Endothelial cell of umbilical vein (primary cell): Measurements from ENCODE around the gene SLC50A1.

Source experiments
- CTCF ChIP-seq, 2 donors: IDR thresholded peaks; 1 replicate in 1 of 2; 2 replicates in 1 of 2; pipeline ENCODE4 v1.5.1; 2011; ENCODE audit warnings: low read length in 2 of 2, mild to moderate bottlenecking in 2 of 2, moderate library complexity in 2 of 2, control low read depth in 1 of 2, inconsistent platforms in 1 of 2, low read depth in 1 of 2; ENCODE audit not compliant: insufficient read depth in 1 of 2; ENCODE audit errors: extremely low read depth in 1 of 2
- EZH2 ChIP-seq: IDR thresholded peaks from 2 replicates; pipeline ENCODE4 v1.6.1; 2012; ENCODE audit warnings: borderline replicate concordance, low read depth, mild to moderate bottlenecking, moderate library complexity, low read length, inconsistent platforms; ENCODE audit not compliant: severe bottlenecking
- JUN ChIP-seq: IDR thresholded peaks from 2 replicates; pipeline ENCODE4 v1.6.1; 2011; ENCODE audit warnings: borderline replicate concordance, low read depth; ENCODE audit not compliant: insufficient read length, insufficient read depth
- MAX ChIP-seq: IDR thresholded peaks from 2 replicates; pipeline ENCODE4 v1.6.1; 2011; ENCODE audit not compliant: insufficient read depth, insufficient read length
- POLR2A ChIP-seq: IDR thresholded peaks from 2 replicates; pipeline ENCODE4 v1.6.1; 2012; ENCODE audit warnings: low read depth, mild to moderate bottlenecking, control low read depth, low read length
- POLR2AphosphoS5 ChIP-seq: IDR thresholded peaks from 2 replicates; pipeline ENCODE4 v1.6.1; 2012; ENCODE audit warnings: low read depth, mild to moderate bottlenecking, control low read depth, low read length, moderate library complexity; ENCODE audit not compliant: insufficient read depth

DNA sequence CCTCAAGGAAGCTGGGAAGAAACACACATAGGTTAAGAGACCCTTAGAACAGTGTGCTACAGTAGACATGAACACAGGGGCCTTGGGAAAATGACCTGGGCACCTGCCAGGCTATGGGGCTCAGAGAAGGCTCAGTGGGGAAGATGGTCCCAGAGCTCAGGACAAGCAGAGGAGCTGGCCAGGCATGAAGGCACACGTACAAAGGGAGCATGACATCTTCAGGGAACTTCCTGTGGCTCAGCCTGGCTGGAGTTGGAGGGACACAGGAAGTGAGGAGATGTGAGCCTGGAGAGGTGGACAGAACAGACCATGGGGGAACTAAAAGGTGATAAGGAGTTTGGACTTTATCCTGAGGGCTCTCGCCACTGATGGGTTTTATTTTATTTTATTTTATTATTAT lies 3.8 kb upstream of the SLC50A1 start:
- TF ChIP-seq CTCF (IDR thresholded peaks at IDR 0.05; ENCODE audit: extremely low read depth in 1 of 2, insufficient read depth in 1 of 2, low read depth in 1 of 2, low read length in 2 of 2) (no peak), MAX (no peak), POLR2AphosphoS5 (no peak), POLR2A (no peak), JUN (no peak), EZH2 (no peak)
